Right cardiac atrium (tissue), 5 donors: Measurements from ENCODE around the gene ATOSB. TPM values are rescaled to one million over a fixed set of nuclear protein-coding genes. Genes with fewer than 3 reads are reported as not detected.

Source experiments
- ATAC-seq, 2 donors: fragments of 200-7000 bp; cut with Tn5 transposase; one replicate each; pipeline versions ENCODE4 v1.8.0 to v1.9.1; 2020; ENCODE audit warnings: moderate library complexity in 2 of 2, mild to moderate bottlenecking in 1 of 2
- DNase-seq, 3 donors: peaks; one replicate each; pipeline ENCODE4 v3.0.0-alpha.2; 2020
- H3K27ac ChIP-seq: one replicate; pipeline ENCODE4 v1.5.1; 2013; ENCODE audit warnings: mild to moderate bottlenecking, low read length, control low read depth, moderate library complexity
- H3K27me3 ChIP-seq: one replicate; pipeline ENCODE4 v1.6.1; 2013; ENCODE audit not compliant: control insufficient read depth, insufficient read depth
- H3K4me1 ChIP-seq: one replicate; pipeline ENCODE4 v1.6.1; 2013; ENCODE audit warnings: low read length; ENCODE audit not compliant: control insufficient read depth, insufficient read depth
- H3K4me3 ChIP-seq: one replicate; pipeline ENCODE4 v1.5.1; 2013; ENCODE audit warnings: low read length, control low read depth
- H3K9me3 ChIP-seq: one replicate; pipeline ENCODE4 v1.6.1; 2013; ENCODE audit warnings: low read length; ENCODE audit not compliant: control insufficient read depth
- WGBS: extraction: QIAGEN DNeasy Blood & Tissue Kit; methylation state at CpG from one replicate; pipeline ENCODE4 v1.1.7; 2013; 5-methylcytosine and 5-hydroxymethylcytosine counted together
- intact Hi-C, 4 donors: fragments of 100-400 bp; cut with DNase I; formaldehyde crosslinking; loops; one replicate each; pipeline versions ENCODE4 v1.11.0 to v1.14.0; 2022 to 2023
- polyA plus RNA-seq: library from polyadenylated mRNA; stranded (reverse); fragments of 200-250 nt; gene quantifications from one replicate; pipeline ENCODE4 v1.2.3, GENCODE V29; 2013
- total RNA-seq, 4 donors: library from RNA; stranded (reverse); fragmentation: NEBNext Ultra II Directional; extraction: Animal tissue kit (Norgen Biotek cat#: 25700); gene quantifications; one replicate each; pipeline ENCODE4 v1.2.1, GENCODE V29; 2021
- donor health status: healthy with polysubstance abuse.
- donor health status: DM: no; HTN: yes; CAD: no.
- donor health status: DM: no; HTN: no; CAD: no.
- donor health status: DM: no; HTN: yes; CAD: no; lungs with severe emphysema.
- donor health status: DM: yes; HTN: yes; CAD: no.

The ATOSB gene
- total and polyA plus RNA-seq, 5 donors, result 14.0 to 19.5 (median 16.3) TPM

DNA sequence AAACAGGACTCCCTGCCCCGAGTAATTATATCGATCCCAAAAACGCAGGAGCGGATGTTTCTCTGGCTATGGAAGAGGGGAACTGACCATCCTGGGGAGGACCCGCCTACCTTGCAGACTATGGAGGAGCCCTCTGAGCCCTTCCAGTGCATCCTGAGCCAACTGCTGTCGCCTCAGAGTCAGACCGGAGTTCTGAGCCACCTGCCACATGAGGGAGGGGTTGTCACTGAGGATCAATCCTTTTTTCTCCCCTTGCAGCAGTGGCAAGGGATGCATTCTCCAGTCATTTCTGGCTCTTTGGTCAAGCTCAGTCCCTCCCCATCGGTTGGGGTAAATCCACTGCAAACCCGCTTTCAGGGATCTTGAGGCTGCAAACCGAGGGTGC lies 36.6 kb downstream of the ATOSB start:
- WGBS, result 4% methylated on average over 10 of the region's 10 CpGs
- intact Hi-C loops, result no loop called here
- Histone ChIP-seq H3K4me1 (peaks cover 2% of the 10 kb centered on the region), H3K4me3 (peak overlapping the region; percentile 71), H3K9me3 (no peaks in the 10 kb centered on the region), H3K27me3 (no peaks in the 10 kb centered on the region), H3K27ac (no peak overlapping the region)
- DNase-seq (no peak), ATAC-seq (no peak)

DNA sequence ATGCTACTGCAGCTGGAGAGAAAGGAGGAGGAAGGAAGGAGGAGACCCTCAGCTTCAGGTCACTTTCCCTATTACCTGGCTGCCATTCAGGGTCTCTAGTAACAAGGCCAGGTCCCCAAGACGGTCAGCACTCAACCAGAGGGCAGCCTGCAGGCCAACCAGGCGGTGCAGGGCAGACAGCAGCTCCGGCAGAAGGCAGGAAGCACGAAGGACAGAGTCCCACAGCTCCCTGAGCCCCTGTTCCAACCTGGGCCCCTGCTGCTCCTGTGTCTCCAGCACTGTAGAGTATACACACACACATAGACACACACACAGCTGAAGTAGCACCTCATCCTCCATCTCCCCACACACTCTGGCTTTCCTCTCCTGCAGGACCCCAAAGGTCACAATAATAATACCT lies 37.6 kb downstream of the ATOSB start:
- Histone ChIP-seq H3K4me1 (peaks cover 2% of the 10 kb centered on the region), H3K27me3 (no peaks in the 10 kb centered on the region), H3K4me3 (no peak overlapping the region), H3K27ac (no peak overlapping the region), H3K9me3 (no peaks in the 10 kb centered on the region)
- no peak for ATAC-seq
- intact Hi-C loops, result no loop called here
- no peak for DNase-seq
- WGBS, result 74% methylated on average over 4 of the region's 4 CpGs

DNA sequence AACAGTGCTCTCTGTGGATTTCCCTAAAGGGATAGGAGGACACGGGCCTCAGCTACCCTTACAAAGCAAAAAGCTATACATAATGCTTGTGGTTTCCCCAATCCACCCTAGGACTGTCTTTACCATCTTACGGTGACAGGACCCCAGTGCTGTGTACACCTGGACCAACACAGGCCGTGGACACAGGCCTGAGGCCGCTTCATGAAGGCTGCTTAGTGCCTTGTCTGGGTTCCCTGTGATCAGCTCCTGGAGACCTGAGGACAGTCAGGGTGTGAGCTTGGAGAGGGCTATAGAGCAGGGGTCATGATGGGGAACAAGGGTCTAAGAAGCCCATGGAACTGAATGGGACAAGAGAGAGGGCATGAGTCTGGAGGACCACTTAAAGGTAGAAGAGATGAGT lies 38.8 kb downstream of the ATOSB start:
- ATAC-seq (no peak), DNase-seq (no peak)
- WGBS, result 93% methylated on average over 4 of the region's 4 CpGs
- Histone ChIP-seq H3K4me3 (no peak overlapping the region), H3K27me3 (no peaks in the 10 kb centered on the region), H3K4me1 (peaks cover 2% of the 10 kb centered on the region), H3K27ac (no peak overlapping the region), H3K9me3 (no peaks in the 10 kb centered on the region)
- intact Hi-C loops, result no loop called here

- H3K4me3 ChIP-seq, result no peak overlapping the region
- no peaks in the 10 kb centered on the region for H3K27me3 ChIP-seq
- 96% methylated on average over 4 of the region's 4 CpGs for WGBS
- DNase-seq (no peak), ATAC-seq (no peak)
- H3K9me3 ChIP-seq, result no peaks in the 10 kb centered on the region
- intact Hi-C loops, result no loop called here
- H3K27ac ChIP-seq, result no peak overlapping the region
- H3K4me1 ChIP-seq, result peaks cover 5% of the 10 kb centered on the region
These were observed 40.3 kb downstream of the ATOSB start for GRCh38 chr9:35075358-35075757.

GRCh38 chr9:35074791-35075190 lies 40.9 kb downstream of the ATOSB start:
- no peak overlapping the region for H3K27ac ChIP-seq
- H3K4me1 ChIP-seq, result peaks cover 9% of the 10 kb centered on the region
- H3K27me3 ChIP-seq, result no peaks in the 10 kb centered on the region
- ATAC-seq (no peak), DNase-seq (no peak)
- intact Hi-C loops, result no loop called here
- WGBS, result 94% methylated on average over 8 of the region's 8 CpGs
- H3K9me3 ChIP-seq, result no peaks in the 10 kb centered on the region
- H3K4me3 ChIP-seq, result no peak overlapping the region

- Histone ChIP-seq H3K27me3 (no peaks in the 10 kb centered on the region), H3K4me1 (peaks cover 9% of the 10 kb centered on the region), H3K4me3 (no peak overlapping the region), H3K27ac (no peak overlapping the region), H3K9me3 (no peaks in the 10 kb centered on the region)
- 91% methylated on average over 6 of the region's 6 CpGs for WGBS
- ATAC-seq, result no peak
- intact Hi-C loops, result no loop called here
- no peak for DNase-seq
These were observed 41.5 kb downstream of the ATOSB start for GRCh38 chr9:35074141-35074540.

DNA sequence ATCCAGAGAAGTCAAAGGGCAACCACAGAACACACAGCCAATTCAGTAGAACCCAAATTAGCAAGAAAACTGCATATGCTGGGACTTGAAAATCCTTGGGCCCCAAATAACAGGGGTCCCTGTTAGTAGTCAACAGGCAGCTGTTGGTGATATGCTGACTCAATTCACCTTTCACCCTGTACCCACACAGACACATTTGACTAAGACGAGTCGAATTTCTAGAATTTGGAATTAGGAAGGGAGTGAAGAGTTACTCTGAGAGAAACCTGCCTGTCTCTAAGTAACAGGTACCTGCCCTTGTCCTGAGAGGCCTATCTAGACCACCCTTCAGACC lies 42.4 kb downstream of the ATOSB start:
- Histone ChIP-seq H3K9me3 (no peaks in the 10 kb centered on the region), H3K27me3 (no peaks in the 10 kb centered on the region), H3K4me1 (peaks cover 12% of the 10 kb centered on the region), H3K27ac (no peak overlapping the region), H3K4me3 (no peak overlapping the region)
- DNase-seq, result no peak
- intact Hi-C loops, result no loop called here
- WGBS, result 92% methylated on average over 2 of the region's 2 CpGs
- no peak for ATAC-seq

DNA sequence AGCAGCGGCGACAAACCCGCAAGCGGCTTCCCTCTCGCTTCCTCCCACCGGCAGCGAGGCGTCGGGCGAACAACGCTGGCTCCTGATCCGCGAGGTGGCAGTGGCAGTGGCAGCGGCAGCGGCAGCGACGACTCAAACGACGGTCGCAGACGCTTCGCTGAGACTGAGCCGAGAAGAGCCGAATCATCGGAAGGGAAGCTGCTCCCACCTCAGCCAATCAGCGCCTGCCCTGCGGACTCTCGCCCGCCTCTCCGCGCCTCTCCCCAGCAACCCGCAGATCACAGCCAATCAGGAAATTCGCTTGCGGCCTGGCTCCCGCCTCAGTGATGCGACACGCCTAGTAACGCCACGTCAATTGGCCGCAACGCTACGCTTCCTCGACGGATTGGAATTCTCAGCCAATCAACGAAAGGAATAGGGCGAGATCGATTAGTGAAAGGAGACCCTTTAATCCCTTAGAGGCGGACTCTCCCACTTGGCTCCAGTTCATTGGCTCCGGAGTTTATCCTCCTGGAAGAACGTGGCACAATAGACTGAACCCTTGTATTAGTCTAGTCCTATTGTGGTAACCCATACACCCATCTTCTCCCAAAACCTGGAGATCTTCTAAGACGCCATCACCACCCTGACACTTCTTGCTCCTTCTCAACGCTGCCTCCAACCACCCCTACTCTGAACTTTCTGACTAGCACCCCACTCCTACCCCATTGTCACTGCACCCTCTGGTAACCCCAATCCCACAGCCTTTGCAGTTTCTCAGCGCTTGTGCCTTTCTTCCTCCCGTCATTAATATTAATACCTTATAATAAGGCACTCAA lies 43.0 kb downstream of the ATOSB start, which contains the start of gene VCP:
Gene VCP, minus strand, starts transcription at position 165 of the 818 bp plus-strand sequence. CDS start 272 bp downstream, outside the sequence.
- Histone ChIP-seq H3K27ac (peak within 1 kb of the TSS; percentile 99), H3K4me3 (peak within 1 kb of the TSS; percentile 91), H3K27me3 (no peaks in the 10 kb centered on the region), H3K4me1 (peaks cover 14% of the 10 kb centered on the region), H3K9me3 (no peaks in the 10 kb centered on the region)
- ATAC-seq (peak; percentile 94 to 96), DNase-seq (peak; percentile 98 to 99 (median 99))
- intact Hi-C loops, result no loop called here
- WGBS, result 5% methylated on average over 54 of the region's 54 CpGs

- H3K27me3 ChIP-seq, result no peaks in the 10 kb centered on the region
- DNase-seq (peak; percentile 90 to 96 (median 94)), ATAC-seq (peak; percentile 87 to 88)
- peaks cover 14% of the 10 kb centered on the region for H3K4me1 ChIP-seq
- peak overlapping the region; percentile 91 for H3K4me3 ChIP-seq
- no peaks in the 10 kb centered on the region for H3K9me3 ChIP-seq
- WGBS, result under 1% methylated on average over 79 of the region's 79 CpGs
- peak overlapping the region; percentile 99 for H3K27ac ChIP-seq
- intact Hi-C loops, result no loop called here
These were observed 43.7 kb downstream of the ATOSB start for GRCh38 chr9:35071814-35072460.

- Histone ChIP-seq H3K27ac (peak overlapping the region; percentile 99), H3K4me3 (peak overlapping the region; percentile 91), H3K4me1 (peaks cover 14% of the 10 kb centered on the region), H3K27me3 (no peaks in the 10 kb centered on the region), H3K9me3 (no peaks in the 10 kb centered on the region)
- under 1% methylated on average over 20 of the region's 20 CpGs for WGBS
- DNase-seq (no peak), ATAC-seq (peak in 1 of 2 donors; percentile 10)
- intact Hi-C loops, result no loop called here
These were observed 44.5 kb downstream of the ATOSB start for GRCh38 chr9:35070823-35071813.
